Measurements from ENCODE around the gene TMEM222.

TMEM222 gene

DNA sequence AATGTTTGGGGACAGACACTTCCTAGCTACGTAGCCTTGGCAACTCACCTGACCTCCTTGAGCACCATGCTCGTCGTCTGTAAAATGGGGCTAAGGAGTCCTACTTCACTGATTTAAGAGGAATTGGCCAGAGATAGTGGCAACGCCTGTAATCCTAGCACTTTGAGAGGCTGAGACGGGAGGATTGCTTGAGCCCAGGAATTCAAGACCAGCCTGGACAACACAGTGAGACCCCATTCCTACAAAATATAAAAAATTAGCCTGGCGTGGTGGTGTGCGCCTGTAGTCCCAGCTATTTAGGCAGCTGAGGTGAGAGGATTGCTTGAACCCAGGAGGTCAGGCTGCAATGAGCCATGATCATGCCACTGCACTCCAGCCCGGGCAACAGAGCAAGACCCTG, 24.4 kb downstream of the TMEM222 start:
- H3K79me1 ChIP-seq (ENCODE audit: low read length), result peaks cover 24% of the 10 kb centered on the region
- H2BK5ac ChIP-seq (ENCODE audit: low read depth, low read length, poor library complexity), result no peak overlapping the region
- H3K14ac ChIP-seq (ENCODE audit: low read length), result no peak overlapping the region
- H3K9ac ChIP-seq (ENCODE audit: low read length), result no peak overlapping the region
- peaks cover 4% of the 10 kb centered on the region for H3K79me2 ChIP-seq (ENCODE audit: control insufficient read depth, insufficient read depth, low read length, poor library complexity)
- H3K27ac ChIP-seq (ENCODE audit: low read depth, low read length), result no peak overlapping the region
- H4K12ac ChIP-seq (ENCODE audit: low read depth, low read length), result no peak overlapping the region
- WGBS (ENCODE audit: extremely low coverage, insufficient coverage, insufficient read length), result no CpG with 5 or more reads among the region's 8 CpGs
- no peak overlapping the region for H3K23ac ChIP-seq (ENCODE audit: low read length)
- H3K36me3 ChIP-seq (ENCODE audit: control insufficient read depth in 1 of 2, insufficient read depth in 2 of 2, low read length in 2 of 2), result no peaks in the 10 kb centered on the region
- H2AFZ ChIP-seq (ENCODE audit: insufficient read depth, low read length, poor library complexity), result no peak overlapping the region
- H3K4me2 ChIP-seq (ENCODE audit: low read length), result no peak overlapping the region
- H4K8ac ChIP-seq (ENCODE audit: low read depth, low read length), result no peak overlapping the region
- no peak overlapping the region for H3K4me3 ChIP-seq (ENCODE audit: low read depth, low read length)
- H3K4me1 ChIP-seq (ENCODE audit: control insufficient read depth in 1 of 2, insufficient read depth in 2 of 2, low read length in 2 of 2), result peaks cover 40 to 50% of the 10 kb centered on the region in 2 experiments
- H3K18ac ChIP-seq (ENCODE audit: low read length), result no peak overlapping the region
- no peak overlapping the region for H2BK120ac ChIP-seq (ENCODE audit: insufficient read depth, low read length, poor library complexity)
- no peak overlapping the region for H3K4ac ChIP-seq (ENCODE audit: low read depth, low read length)
- no peak for DNase-seq
- no peak overlapping the region for H4K91ac ChIP-seq (ENCODE audit: low read depth, low read length)
- no peaks in the 10 kb centered on the region for H3K27me3 ChIP-seq (ENCODE audit: insufficient read depth, low read length)
- H2BK12ac ChIP-seq (ENCODE audit: low read length), result no peak overlapping the region
- peaks cover 7% of the 10 kb centered on the region for H3K9me3 ChIP-seq (ENCODE audit: insufficient read depth, low read depth, low read length)
- H2AK5ac ChIP-seq (ENCODE audit: low read length), result no peak overlapping the region

DNA sequence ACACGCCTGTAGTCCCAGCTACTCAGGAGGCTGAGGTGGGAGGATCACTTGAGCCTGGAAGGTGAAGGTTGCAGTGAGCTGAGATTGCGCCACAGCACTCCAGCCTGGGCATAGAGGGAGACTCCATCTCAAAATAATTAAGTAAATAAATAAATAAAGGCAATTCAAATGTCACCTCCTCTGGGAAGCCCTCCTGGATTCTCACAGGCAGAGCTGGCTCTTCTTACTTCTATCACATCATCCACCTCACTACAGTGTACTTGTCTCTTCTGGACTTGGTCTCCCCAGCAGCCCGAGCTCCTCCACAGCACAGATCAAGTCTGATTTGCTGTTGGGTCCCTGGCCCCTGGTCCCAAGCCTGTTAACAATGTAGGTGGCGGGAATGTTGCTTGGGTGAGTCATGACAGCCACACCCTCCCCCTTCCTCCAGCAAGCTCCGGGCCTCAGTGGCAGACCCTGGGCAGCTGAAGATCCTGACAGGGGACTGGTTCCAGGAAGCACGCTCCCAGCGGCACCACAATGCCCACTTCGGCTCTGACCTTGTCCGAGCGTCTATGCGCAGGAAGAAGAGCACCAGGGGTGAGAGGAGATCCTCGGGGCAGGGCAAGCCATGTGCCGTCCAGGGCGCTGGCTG, 25.1 kb downstream of the TMEM222 start:
- Histone ChIP-seq H3K4me2 (ENCODE audit: low read length) (no peak overlapping the region), H2BK120ac (ENCODE audit: insufficient read depth, low read length, poor library complexity) (no peak overlapping the region), H2BK5ac (ENCODE audit: low read depth, low read length, poor library complexity) (no peak overlapping the region), H3K23ac (ENCODE audit: low read length) (no peak overlapping the region), H3K4ac (ENCODE audit: low read depth, low read length) (no peak overlapping the region), H4K8ac (ENCODE audit: low read depth, low read length) (no peak overlapping the region), H3K79me1 (ENCODE audit: low read length) (peaks cover 22% of the 10 kb centered on the region), H3K27me3 (ENCODE audit: insufficient read depth, low read length) (no peaks in the 10 kb centered on the region), H2AFZ (ENCODE audit: insufficient read depth, low read length, poor library complexity) (no peak overlapping the region), H3K18ac (ENCODE audit: low read length) (no peak overlapping the region), H3K4me3 (ENCODE audit: low read depth, low read length) (no peak overlapping the region), H2AK5ac (ENCODE audit: low read length) (no peak overlapping the region), H3K79me2 (ENCODE audit: control insufficient read depth, insufficient read depth, low read length, poor library complexity) (peaks cover 4% of the 10 kb centered on the region), H4K91ac (ENCODE audit: low read depth, low read length) (no peak overlapping the region), H3K14ac (ENCODE audit: low read length) (no peak overlapping the region), H3K9me3 (ENCODE audit: insufficient read depth, low read depth, low read length) (peaks cover 7% of the 10 kb centered on the region), H3K4me1 (ENCODE audit: control insufficient read depth in 1 of 2, insufficient read depth in 2 of 2, low read length in 2 of 2) (peaks cover 37 to 43% of the 10 kb centered on the region in 2 experiments), H4K12ac (ENCODE audit: low read depth, low read length) (no peak overlapping the region), H3K36me3 (ENCODE audit: control insufficient read depth in 1 of 2, insufficient read depth in 2 of 2, low read length in 2 of 2) (no peaks in the 10 kb centered on the region), H2BK12ac (ENCODE audit: low read length) (no peak overlapping the region), H3K27ac (ENCODE audit: low read depth, low read length) (no peak overlapping the region), H3K9ac (ENCODE audit: low read length) (no peak overlapping the region)
- peak in 1 of 2 donors; percentile 53 for DNase-seq
- no CpG with 5 or more reads among the region's 14 CpGs for WGBS (ENCODE audit: extremely low coverage, insufficient coverage, insufficient read length)

DNA sequence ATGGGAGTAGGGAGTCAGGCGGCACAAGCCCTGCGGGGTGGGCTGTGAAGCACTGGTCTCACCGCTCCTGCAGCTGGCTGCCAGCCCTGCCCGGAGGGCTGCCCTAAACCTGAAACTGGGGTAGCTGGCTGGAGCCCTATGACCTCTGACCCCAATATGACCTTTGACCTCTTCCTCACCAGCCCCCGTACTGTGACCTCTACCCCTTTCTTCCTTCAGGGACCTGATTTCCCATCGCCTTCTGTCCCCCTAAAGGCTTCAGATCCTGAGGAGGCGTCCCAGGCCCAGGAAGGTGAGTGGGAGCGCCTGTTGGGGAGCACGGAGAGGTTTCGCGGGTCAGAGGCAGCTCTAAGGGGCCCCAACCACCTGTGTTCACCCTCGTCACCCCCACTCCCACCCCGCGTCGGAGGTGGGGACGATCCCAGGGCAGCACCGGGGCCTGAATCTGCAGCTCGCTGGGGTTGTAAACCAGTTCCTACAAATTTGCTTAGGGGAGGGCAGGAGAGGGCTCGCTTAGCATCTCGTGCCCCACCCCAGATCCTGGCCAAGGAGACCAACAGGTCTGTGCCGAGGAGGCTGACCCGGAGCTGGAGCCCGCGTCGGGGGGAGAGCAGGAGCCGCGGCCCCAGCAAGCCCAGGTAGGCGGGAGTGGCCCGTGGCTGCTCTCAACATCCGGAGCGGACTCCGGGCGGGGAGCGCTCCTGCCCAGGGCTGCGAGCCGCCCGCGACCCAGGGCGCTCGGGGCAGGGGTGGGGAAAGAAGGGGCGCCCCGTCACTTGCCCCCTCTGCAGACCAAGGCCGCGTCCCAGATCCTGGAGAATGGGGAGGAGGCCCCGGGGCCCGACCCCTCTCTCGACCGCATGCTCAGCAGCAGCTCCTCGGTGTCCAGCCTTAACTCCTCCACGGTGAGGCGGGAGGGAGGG, 27.2 kb downstream of the TMEM222 start:
- H2BK120ac ChIP-seq (ENCODE audit: insufficient read depth, low read length, poor library complexity), result peak overlapping the region; percentile 18
- H3K14ac ChIP-seq (ENCODE audit: low read length), result peak overlapping the region; percentile 33
- H3K4ac ChIP-seq (ENCODE audit: low read depth, low read length), result peak overlapping the region; percentile 7
- peak overlapping the region; percentile 67 for H2AFZ ChIP-seq (ENCODE audit: insufficient read depth, low read length, poor library complexity)
- H4K12ac ChIP-seq (ENCODE audit: low read depth, low read length), result peak overlapping the region; percentile 24
- H3K27ac ChIP-seq (ENCODE audit: low read depth, low read length), result no peak overlapping the region
- peak overlapping the region; percentile 60 for H3K4me3 ChIP-seq (ENCODE audit: low read depth, low read length)
- H3K27me3 ChIP-seq (ENCODE audit: insufficient read depth, low read length), result no peaks in the 10 kb centered on the region
- peak overlapping the region; percentile 1 for H2AK5ac ChIP-seq (ENCODE audit: low read length)
- DNase-seq, result peak; percentile 74 to 76
- peak overlapping the region; percentile 66 for H3K4me2 ChIP-seq (ENCODE audit: low read length)
- peaks cover 22 to 28% of the 10 kb centered on the region in 2 experiments for H3K4me1 ChIP-seq (ENCODE audit: control insufficient read depth in 1 of 2, insufficient read depth in 2 of 2, low read length in 2 of 2)
- peaks cover 0 to 4% of the 10 kb centered on the region in 2 experiments for H3K36me3 ChIP-seq (ENCODE audit: control insufficient read depth in 1 of 2, insufficient read depth in 2 of 2, low read length in 2 of 2)
- peaks cover 11% of the 10 kb centered on the region for H3K79me1 ChIP-seq (ENCODE audit: low read length)
- WGBS (ENCODE audit: extremely low coverage, insufficient coverage, insufficient read length), result no CpG with 5 or more reads among the region's 51 CpGs
- H3K18ac ChIP-seq (ENCODE audit: low read length), result peak overlapping the region; percentile 28
- H3K9me3 ChIP-seq (ENCODE audit: insufficient read depth, low read depth, low read length), result peaks cover 6% of the 10 kb centered on the region
- H3K9ac ChIP-seq (ENCODE audit: low read length), result no peak overlapping the region
- H3K79me2 ChIP-seq (ENCODE audit: control insufficient read depth, insufficient read depth, low read length, poor library complexity), result no peaks in the 10 kb centered on the region
- H4K91ac ChIP-seq (ENCODE audit: low read depth, low read length), result peak overlapping the region; percentile 78
- peak overlapping the region; percentile 32 for H2BK12ac ChIP-seq (ENCODE audit: low read length)
- no peak overlapping the region for H3K23ac ChIP-seq (ENCODE audit: low read length)
- peak overlapping the region; percentile 24 for H2BK5ac ChIP-seq (ENCODE audit: low read depth, low read length, poor library complexity)
- peak overlapping the region; percentile 39 for H4K8ac ChIP-seq (ENCODE audit: low read depth, low read length)

DNA sequence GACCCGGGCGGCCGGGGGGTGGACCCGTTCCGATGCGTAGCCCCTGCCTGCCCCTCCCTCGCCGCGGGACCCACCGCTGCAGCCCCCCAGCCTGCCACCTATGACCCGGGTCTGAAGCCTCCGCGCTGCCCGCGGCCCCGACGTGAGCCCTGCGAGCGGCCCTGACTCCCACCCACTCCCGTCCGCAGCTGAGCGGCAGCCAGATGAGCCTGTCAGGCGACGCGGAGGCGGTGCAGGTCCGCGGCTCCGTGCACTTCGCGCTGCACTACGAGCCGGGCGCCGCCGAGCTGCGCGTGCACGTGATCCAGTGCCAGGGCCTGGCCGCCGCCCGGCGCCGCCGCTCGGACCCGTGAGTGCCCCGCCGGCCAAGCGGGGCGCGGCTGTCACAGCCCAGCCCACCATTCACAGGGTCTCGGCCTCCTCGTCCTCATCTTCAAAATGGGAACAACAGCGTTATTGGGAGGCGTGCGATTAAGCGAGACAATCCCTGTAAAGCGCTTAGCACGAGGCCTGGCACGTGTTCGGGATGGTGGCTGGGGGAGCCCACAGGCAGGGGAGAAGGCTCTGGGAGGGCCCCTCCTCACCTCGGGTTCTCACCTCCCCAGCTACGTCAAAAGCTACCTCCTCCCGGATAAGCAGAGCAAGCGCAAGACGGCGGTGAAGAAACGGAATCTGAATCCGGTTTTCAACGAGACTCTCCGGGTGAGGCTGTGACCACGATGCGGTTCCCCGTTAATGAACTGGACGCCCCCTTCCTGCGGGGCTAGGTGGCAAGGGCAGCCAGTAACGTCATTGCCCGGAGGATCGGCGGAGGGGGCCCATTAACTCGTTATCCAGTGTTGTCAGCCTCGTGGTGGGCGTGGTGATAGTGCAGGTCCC, 28.1 kb downstream of the TMEM222 start:
- no peak overlapping the region for H2AK5ac ChIP-seq (ENCODE audit: low read length)
- H3K14ac ChIP-seq (ENCODE audit: low read length), result peak overlapping the region; percentile 0
- no peaks in the 10 kb centered on the region for H3K27me3 ChIP-seq (ENCODE audit: insufficient read depth, low read length)
- H3K4me2 ChIP-seq (ENCODE audit: low read length), result peak overlapping the region; percentile 66
- peak overlapping the region; percentile 60 for H3K4me3 ChIP-seq (ENCODE audit: low read depth, low read length)
- peak overlapping the region; percentile 67 for H2AFZ ChIP-seq (ENCODE audit: insufficient read depth, low read length, poor library complexity)
- H3K9ac ChIP-seq (ENCODE audit: low read length), result no peak overlapping the region
- peak overlapping the region; percentile 27 for H3K18ac ChIP-seq (ENCODE audit: low read length)
- peak overlapping the region; percentile 9 for H2BK120ac ChIP-seq (ENCODE audit: insufficient read depth, low read length, poor library complexity)
- DNase-seq, result peak; percentile 40 to 50
- H2BK12ac ChIP-seq (ENCODE audit: low read length), result no peak overlapping the region
- H4K91ac ChIP-seq (ENCODE audit: low read depth, low read length), result peak overlapping the region; percentile 56
- H3K23ac ChIP-seq (ENCODE audit: low read length), result no peak overlapping the region
- H3K79me2 ChIP-seq (ENCODE audit: control insufficient read depth, insufficient read depth, low read length, poor library complexity), result no peaks in the 10 kb centered on the region
- peaks cover 11% of the 10 kb centered on the region for H3K79me1 ChIP-seq (ENCODE audit: low read length)
- no peak overlapping the region for H3K4ac ChIP-seq (ENCODE audit: low read depth, low read length)
- no peak overlapping the region for H3K27ac ChIP-seq (ENCODE audit: low read depth, low read length)
- peaks cover 22 to 28% of the 10 kb centered on the region in 2 experiments for H3K4me1 ChIP-seq (ENCODE audit: control insufficient read depth in 1 of 2, insufficient read depth in 2 of 2, low read length in 2 of 2)
- H3K9me3 ChIP-seq (ENCODE audit: insufficient read depth, low read depth, low read length), result peaks cover 6% of the 10 kb centered on the region
- no peak overlapping the region for H4K12ac ChIP-seq (ENCODE audit: low read depth, low read length)
- H2BK5ac ChIP-seq (ENCODE audit: low read depth, low read length, poor library complexity), result no peak overlapping the region
- H4K8ac ChIP-seq (ENCODE audit: low read depth, low read length), result peak overlapping the region; percentile 8
- H3K36me3 ChIP-seq (ENCODE audit: control insufficient read depth in 1 of 2, insufficient read depth in 2 of 2, low read length in 2 of 2), result peaks cover 0 to 4% of the 10 kb centered on the region in 2 experiments
- no CpG with 5 or more reads among the region's 84 CpGs for WGBS (ENCODE audit: extremely low coverage, insufficient coverage, insufficient read length)

All from trophoblast cell (in vitro differentiated cells and primary cell).